Testis (tissue), 2 donors: ENCODE measurements around the gene DAB2IP.

Experiments used
- POLR2A ChIP-seq: fragments of 450-650 bp; IDR thresholded peaks from one replicate; pipeline ENCODE4 v1.6.1; 2017; ENCODE audit warnings: antibody characterized with exemption, mild to moderate bottlenecking, moderate library complexity
- TF ChIP-seq, protein P1 (sequence below), 3 experiments: fragments of 450-650 bp in 2 of 3; fragments of 200-600 bp in 1 of 3; sonication (generic) in 1 of 3; IDR thresholded peaks; one replicate each; pipeline ENCODE4 v1.5.1; 2016 to 2019; ENCODE audit warnings: antibody characterized with exemption in 3 of 3, mild to moderate bottlenecking in 2 of 3, moderate library complexity in 1 of 3

DNA sequence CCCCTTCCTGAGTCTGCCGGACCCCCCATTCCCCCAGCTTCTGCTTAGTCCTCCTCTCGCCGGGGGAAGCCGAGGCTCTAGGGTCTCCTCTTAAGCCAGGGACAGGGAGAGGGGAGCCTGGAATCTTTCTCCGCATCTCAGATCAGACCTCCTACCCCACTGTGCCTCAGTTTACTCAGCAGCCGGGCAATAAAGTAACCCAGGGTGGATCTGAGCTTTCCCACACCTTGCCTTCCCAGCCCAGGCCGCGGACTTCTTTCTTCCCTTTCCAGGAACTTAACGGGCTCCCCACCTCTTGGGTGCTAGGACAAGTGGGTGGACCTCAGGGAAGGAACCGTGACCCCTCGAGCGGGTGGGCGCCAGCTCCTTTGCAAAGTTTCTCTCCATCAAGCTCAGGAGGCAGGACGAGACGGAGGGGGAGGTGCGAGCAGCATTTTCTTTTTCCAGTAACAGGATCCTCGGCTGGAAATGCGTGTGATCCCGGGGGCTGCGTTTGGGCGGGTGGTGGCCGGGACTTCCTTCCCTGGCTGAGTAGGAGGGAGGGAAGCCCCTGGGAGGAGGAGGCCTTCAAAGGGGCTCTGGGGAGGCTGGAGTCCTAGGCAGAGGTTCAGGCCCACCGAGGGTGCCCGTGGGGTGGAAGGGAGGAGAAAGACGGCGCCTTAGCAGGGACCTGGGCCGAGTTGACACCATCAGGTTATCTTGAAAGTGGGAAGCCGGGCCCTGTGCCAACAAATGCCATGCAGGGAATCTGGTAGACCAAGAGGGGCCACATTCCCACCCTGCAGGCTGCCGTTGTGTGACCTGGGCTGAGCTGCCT lies 795 bp downstream of the DAB2IP start:
- TF ChIP-seq, protein P1, sequence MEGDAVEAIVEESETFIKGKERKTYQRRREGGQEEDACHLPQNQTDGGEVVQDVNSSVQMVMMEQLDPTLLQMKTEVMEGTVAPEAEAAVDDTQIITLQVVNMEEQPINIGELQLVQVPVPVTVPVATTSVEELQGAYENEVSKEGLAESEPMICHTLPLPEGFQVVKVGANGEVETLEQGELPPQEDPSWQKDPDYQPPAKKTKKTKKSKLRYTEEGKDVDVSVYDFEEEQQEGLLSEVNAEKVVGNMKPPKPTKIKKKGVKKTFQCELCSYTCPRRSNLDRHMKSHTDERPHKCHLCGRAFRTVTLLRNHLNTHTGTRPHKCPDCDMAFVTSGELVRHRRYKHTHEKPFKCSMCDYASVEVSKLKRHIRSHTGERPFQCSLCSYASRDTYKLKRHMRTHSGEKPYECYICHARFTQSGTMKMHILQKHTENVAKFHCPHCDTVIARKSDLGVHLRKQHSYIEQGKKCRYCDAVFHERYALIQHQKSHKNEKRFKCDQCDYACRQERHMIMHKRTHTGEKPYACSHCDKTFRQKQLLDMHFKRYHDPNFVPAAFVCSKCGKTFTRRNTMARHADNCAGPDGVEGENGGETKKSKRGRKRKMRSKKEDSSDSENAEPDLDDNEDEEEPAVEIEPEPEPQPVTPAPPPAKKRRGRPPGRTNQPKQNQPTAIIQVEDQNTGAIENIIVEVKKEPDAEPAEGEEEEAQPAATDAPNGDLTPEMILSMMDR (IDR thresholded peaks at IDR 0.05), result no peak
- no peak for TF ChIP-seq POLR2A
